Eye (tissue), 1 donor: ENCODE results near the gene THEM5.

ENCODE experiments used
- DNase-seq: peaks from one replicate; pipeline ENCODE4 v3.0.0-alpha.2; 2015

THEM5 gene

GRCh38 chr1:151838222-151839081 is 15.1 kb downstream of the THEM5 start:
- DNase-seq = peak; percentile 61

- no peak for DNase-seq
These were observed 15.7 kb downstream of the THEM5 start for GRCh38 chr1:151837884-151838221.

- DNase-seq = no peak
These were observed 16.3 kb downstream of the THEM5 start for GRCh38 chr1:151837197-151837596.

GRCh38 chr1:151835596-151835995 is 17.9 kb downstream of the THEM5 start:
- no peak for DNase-seq

GRCh38 chr1:151834239-151834638 is 19.3 kb downstream of the THEM5 start:
- DNase-seq = no peak

GRCh38 chr1:151833172-151833900 is 20.2 kb downstream of the THEM5 start:
- DNase-seq = no peak

- DNase-seq = no peak
These were observed 21.1 kb downstream of the THEM5 start for GRCh38 chr1:151832318-151832980.

- no peak for DNase-seq
These were observed 21.9 kb downstream of the THEM5 start, which contains the start of gene RORC for GRCh38 chr1:151831605-151832004. RORC (minus strand) TSS chr1:151831802; CDS start chr1:151831764, 38 bp downstream.

GRCh38 chr1:151831256-151831591 is 22.3 kb downstream of the THEM5 start:
- DNase-seq = no peak

- no peak for DNase-seq
These were observed 23.5 kb downstream of the THEM5 start for GRCh38 chr1:151830055-151830454.

GRCh38 chr1:151829352-151830046 is 24.0 kb downstream of the THEM5 start:
- DNase-seq = no peak

GRCh38 chr1:151828921-151829320 is 24.6 kb downstream of the THEM5 start:
- DNase-seq = peak; percentile 78

- DNase-seq = no peak
These were observed 25.7 kb downstream of the THEM5 start for GRCh38 chr1:151827853-151828252.

- no peak for DNase-seq
These were observed 27.5 kb downstream of the THEM5 start for GRCh38 chr1:151825751-151826660.

GRCh38 chr1:151825204-151825603 is 28.3 kb downstream of the THEM5 start:
- DNase-seq = no peak

- DNase-seq = no peak
These were observed 30.3 kb downstream of the THEM5 start for GRCh38 chr1:151823175-151823574.

- DNase-seq = no peak
These were observed 31.1 kb downstream of the THEM5 start for GRCh38 chr1:151822404-151822803.

GRCh38 chr1:151820940-151821339 is 32.6 kb downstream of the THEM5 start:
- DNase-seq = no peak

- DNase-seq = no peak
These were observed 33.4 kb downstream of the THEM5 start for GRCh38 chr1:151819976-151820623.

- DNase-seq = no peak
These were observed 34.2 kb downstream of the THEM5 start for GRCh38 chr1:151819227-151819835.

GRCh38 chr1:151817353-151817730 is 36.2 kb downstream of the THEM5 start:
- no peak for DNase-seq
